VCaP (cell line): Measurements from ENCODE around the gene DIP2C.
A peak's percentile ranks its signal among the peaks of the same experiment; 100 is the strongest.
"Not testable (repeated sequence)": the region's sequence is repeated elsewhere in the genome, so short reads cannot be mapped to it uniquely, and the experiment has no call there.

Experiments
- H3K27ac ChIP-seq: fragments of 450-650 bp; 2 replicates; pipeline ENCODE4 v1.5.1; 2017
- TF ChIP-seq, protein P1 (sequence below): fragments of 450-650 bp; conservative IDR thresholded peaks from 2 replicates; pipeline ENCODE4 v1.5.1; 2017; ENCODE audit warnings: mild to moderate bottlenecking, moderate library complexity

The DIP2C gene

GRCh38 chr10:586151-586550 is 103.3 kb downstream of the DIP2C start:
- TF ChIP-seq, protein P1, sequence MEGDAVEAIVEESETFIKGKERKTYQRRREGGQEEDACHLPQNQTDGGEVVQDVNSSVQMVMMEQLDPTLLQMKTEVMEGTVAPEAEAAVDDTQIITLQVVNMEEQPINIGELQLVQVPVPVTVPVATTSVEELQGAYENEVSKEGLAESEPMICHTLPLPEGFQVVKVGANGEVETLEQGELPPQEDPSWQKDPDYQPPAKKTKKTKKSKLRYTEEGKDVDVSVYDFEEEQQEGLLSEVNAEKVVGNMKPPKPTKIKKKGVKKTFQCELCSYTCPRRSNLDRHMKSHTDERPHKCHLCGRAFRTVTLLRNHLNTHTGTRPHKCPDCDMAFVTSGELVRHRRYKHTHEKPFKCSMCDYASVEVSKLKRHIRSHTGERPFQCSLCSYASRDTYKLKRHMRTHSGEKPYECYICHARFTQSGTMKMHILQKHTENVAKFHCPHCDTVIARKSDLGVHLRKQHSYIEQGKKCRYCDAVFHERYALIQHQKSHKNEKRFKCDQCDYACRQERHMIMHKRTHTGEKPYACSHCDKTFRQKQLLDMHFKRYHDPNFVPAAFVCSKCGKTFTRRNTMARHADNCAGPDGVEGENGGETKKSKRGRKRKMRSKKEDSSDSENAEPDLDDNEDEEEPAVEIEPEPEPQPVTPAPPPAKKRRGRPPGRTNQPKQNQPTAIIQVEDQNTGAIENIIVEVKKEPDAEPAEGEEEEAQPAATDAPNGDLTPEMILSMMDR = no peak
- H3K27ac ChIP-seq = peak overlapping the region; percentile 15; the same call in 1 of the 2 replicates

DNA sequence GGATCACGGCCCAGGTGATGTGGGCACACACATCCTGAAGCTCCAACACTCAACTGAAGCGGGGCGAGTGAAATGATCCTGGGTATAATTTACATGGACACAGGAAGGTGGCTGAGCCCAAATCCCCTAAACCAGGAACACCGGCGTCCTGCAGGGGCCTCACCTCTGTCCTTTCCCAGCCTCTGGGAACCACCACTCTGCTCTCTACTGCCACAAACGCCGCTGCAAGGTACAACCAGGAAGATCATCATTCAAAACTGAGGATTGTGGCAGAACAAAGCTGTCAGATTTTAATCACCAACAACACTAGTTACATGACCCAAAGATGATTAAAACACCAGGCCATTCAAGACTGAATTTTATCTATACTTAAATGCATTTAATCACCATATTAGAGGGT is 104.0 kb downstream of the DIP2C start:
- no peak overlapping the region for H3K27ac ChIP-seq
- TF ChIP-seq, protein P1 = no peak

DNA sequence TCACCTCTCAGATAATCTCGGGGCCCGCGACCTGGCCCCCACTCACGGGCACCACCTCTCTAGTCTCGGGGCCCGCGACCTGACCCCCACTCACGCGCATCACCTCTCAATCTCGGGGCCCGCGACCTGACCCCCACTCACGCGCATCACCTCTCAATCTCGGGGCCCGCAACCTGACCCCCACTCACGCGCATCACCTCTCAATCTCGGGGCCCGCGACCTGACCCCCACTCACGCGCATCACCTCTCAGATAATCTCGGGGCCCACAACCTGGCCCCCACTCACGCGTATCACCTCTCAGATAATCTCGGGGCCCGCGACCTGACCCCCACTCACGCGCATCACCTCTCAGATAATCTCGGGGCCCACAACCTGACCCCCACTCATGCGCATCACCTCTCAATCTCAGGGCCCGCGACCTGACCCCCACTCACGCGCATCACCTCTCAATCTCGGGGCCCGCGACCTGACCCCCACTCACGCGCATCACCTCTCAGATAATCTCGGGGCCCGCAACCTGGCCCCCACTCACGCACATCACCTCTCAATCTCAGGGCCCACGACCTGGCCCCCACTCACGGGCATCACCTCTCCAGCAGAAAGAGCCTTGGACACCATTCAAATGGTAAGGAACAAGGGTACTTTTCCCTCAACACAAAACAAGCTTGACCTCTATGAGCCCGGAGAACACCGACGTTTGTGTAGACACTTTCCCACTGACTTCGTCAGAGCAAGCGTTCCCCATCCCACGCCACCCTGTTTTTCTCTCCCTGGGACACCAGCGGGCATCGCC is 104.8 kb downstream of the DIP2C start:
- not testable (repeated sequence) for H3K27ac ChIP-seq

GRCh38 chr10:583433-583832 is 106.0 kb downstream of the DIP2C start:
- TF ChIP-seq, protein P1 = no peak
- peak overlapping the region; percentile 30 for H3K27ac ChIP-seq

- TF ChIP-seq, protein P1 = no peak
- H3K27ac ChIP-seq = no peak overlapping the region
These were observed 107.6 kb downstream of the DIP2C start for GRCh38 chr10:581776-582330.

- TF ChIP-seq, protein P1 = no peak
- H3K27ac ChIP-seq = no peak overlapping the region
These were observed 108.7 kb downstream of the DIP2C start for GRCh38 chr10:580778-581177.

DNA sequence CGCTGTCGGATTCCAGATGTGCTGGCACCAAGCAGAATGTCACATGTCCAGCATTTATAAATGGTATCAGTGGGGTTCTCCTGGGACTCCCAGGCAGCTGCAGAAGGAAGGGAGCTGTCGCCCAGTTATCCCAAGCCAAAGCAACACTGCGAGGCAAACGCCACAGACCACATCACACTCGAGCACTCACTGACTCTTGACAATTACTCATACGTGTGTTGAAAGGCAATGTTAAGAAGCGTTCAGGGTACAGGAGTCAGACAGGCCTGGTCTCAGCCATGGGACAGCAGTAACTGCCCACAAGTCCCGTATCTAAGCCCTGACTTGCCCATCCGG is 113.4 kb downstream of the DIP2C start:
- H3K27ac ChIP-seq = peak overlapping the region; percentile 29; the same call in 1 of the 2 replicates
- TF ChIP-seq, protein P1 = no peak
